ENCODE data around the gene CLEC7A. TPM values are rescaled to one million over a fixed set of nuclear protein-coding genes. Genes with fewer than 3 reads are reported as not detected.

Gene CLEC7A
- total and polyA plus RNA-seq, 9 of the 15 experiments (the other 6 are each of a cell fraction or from before 2014, with no cell fraction given): 0.16 TPM; not detected in 8

DNA sequence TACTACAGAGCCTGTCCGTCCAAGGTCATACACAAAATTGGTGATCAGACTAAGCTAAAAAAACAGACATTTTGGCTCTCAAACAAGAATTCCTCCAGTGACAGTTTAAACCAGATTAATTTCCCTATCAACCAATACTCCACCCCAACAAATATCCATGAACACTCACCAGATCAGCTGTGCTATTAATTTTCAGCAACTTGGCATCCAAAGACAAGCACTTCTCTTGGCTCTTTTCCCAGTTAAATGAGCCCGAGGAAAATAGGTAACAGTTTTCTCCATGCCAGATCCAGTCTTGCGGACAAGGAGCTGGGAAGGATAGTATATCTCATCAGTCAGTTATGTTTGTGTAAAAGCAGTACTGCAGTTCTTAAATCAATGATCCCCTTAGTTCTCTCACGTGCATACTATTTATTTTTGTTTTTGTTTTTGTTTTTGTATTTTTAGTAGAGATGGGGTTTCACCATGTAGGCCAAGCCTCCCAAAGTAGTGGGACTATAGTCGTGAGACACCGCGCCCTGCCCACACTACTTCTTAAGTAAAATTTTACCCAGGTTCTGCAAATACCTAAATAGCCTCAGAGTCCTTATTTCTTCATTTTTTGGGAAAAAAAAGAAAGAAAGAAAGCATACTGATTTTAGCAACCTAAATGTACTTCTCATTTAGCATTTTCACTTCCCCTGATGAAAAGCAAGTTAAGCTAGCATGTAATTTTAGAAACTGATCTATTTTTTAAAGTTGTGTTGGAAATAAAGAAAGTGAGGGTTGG is 30.8 kb upstream of the CLEC7A start (continued):
- TF ChIP-seq CHD4 (IDR thresholded peaks at IDR 0.05; ENCODE audit: insufficient read depth, insufficient replicate concordance, low read depth, low read length, poor library complexity, severe bottlenecking) (no peak), ZNF347 (CRISPR knock-in tag; IDR thresholded peaks at IDR 0.05; ENCODE audit: low read depth) (no peak), PHF8 (IDR thresholded peaks at IDR 0.05; ENCODE audit: borderline replicate concordance, low read length) (no peak)
- TF ChIP-seq, protein P1, sequence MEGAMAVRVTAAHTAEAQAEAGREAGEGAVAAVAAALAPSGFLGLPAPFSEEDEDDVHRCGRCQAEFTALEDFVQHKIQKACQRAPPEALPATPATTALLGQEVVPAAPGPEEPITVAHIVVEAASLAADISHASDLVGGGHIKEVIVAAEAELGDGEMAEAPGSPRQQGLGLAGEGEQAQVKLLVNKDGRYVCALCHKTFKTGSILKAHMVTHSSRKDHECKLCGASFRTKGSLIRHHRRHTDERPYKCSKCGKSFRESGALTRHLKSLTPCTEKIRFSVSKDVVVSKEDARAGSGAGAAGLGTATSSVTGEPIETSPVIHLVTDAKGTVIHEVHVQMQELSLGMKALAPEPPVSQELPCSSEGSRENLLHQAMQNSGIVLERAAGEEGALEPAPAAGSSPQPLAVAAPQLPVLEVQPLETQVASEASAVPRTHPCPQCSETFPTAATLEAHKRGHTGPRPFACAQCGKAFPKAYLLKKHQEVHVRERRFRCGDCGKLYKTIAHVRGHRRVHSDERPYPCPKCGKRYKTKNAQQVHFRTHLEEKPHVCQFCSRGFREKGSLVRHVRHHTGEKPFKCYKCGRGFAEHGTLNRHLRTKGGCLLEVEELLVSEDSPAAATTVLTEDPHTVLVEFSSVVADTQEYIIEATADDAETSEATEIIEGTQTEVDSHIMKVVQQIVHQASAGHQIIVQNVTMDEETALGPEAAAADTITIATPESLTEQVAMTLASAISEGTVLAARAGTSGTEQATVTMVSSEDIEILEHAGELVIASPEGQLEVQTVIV (CRISPR knock-in tag; IDR thresholded peaks at IDR 0.05; ENCODE audit: borderline replicate concordance): no peak

DNA sequence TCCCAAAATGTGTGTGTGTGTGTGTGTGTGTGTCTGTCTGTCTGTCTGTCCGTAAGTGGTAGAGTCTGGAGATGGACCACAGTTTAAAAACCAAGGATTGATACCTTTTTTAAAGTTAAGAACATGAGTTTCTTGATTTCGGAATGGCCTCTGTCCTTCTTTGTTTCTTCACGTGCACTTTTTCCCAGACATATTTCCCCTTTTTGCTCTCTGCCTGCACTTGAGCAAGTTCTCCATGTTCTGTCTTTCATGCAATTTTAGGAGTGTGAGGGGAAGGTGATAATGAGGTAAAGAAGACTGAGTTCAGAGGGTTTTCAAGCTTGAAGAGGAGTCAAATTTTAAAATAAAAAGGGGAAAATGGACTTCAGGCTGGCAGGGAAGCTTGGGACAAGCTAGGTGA is 29.3 kb upstream of the CLEC7A start:
- H3K4me1 ChIP-seq (replicated peaks in 1 of 2; ENCODE audit: control insufficient read depth in 2 of 2, insufficient read depth in 2 of 2, low read length in 2 of 2): no peaks in the 10 kb centered on the region
- H3K27ac ChIP-seq (ENCODE audit: extremely low read depth, low read depth, low read length): no peak overlapping the region
- H3K9ac ChIP-seq (ENCODE audit: insufficient read depth in 1 of 2, low read depth in 2 of 2, low read length in 2 of 2): no peak overlapping the region
- no peaks in the 10 kb centered on the region for H3K9me3 ChIP-seq (replicated peaks; ENCODE audit: control insufficient read depth, insufficient read depth, low read depth, low read length)
- in situ Hi-C loops (cut with MboI) (no loop called here), intact Hi-C loops (cut with micrococcal nuclease) (no loop called here)
- no peak for DNase-seq (ENCODE audit: extremely low read depth in 1 of 4, low spot score in 3 of 4)
- no peak for FAIRE-seq
- no TSS peak for BruUV-seq (replicated peaks)
- H3K36me3 ChIP-seq (ENCODE audit: control insufficient read depth, insufficient read depth, low read length): no peaks in the 10 kb centered on the region
- no peak overlapping the region for H3K4me2 ChIP-seq (ENCODE audit: insufficient read depth, low read length)
- ATAC-seq: no peak
- H3K4me3 ChIP-seq: no peak overlapping the region
- H4K20me1 ChIP-seq (replicated peaks; ENCODE audit: control insufficient read depth, insufficient read depth, low read length): no peaks in the 10 kb centered on the region
- H3K79me2 ChIP-seq (ENCODE audit: control insufficient read depth, insufficient read depth, low read length): no peaks in the 10 kb centered on the region
- ChIA-PET POLR2A (interaction anchor here (1.2 kb wide), 1 partner anchor 11 kb away, joined by 4 read pairs; no protein-coding TSS in a partner anchor), CTCF (ENCODE audit: low intra/inter-chr PET ratio) (no interaction called here)
- H3K9me1 ChIP-seq (ENCODE audit: control insufficient read depth, insufficient read depth, low read length): no peaks in the 10 kb centered on the region
- peaks cover 0 to 2% of the 10 kb centered on the region in 2 experiments; a peak in 1 of 5 replicates for H3K27me3 ChIP-seq (ENCODE audit: control insufficient read depth in 2 of 2, insufficient read depth in 2 of 2, low read length in 2 of 2)
- 2% methylated on average over 3 of the region's 3 CpGs for WGBS (ENCODE audit: insufficient coverage, low coverage, missing lambda C conversion rate)
- H2AFZ ChIP-seq (ENCODE audit: low read depth, low read length): no peak overlapping the region
- TF ChIP-seq SRSF9 (IDR thresholded peaks at IDR 0.05; ENCODE audit: borderline replicate concordance, low read depth, low read length) (no peak), ESRRB (CRISPR knock-in tag; IDR thresholded peaks at IDR 0.05; ENCODE audit: borderline replicate concordance) (no peak), HNRNPUL1 (IDR thresholded peaks at IDR 0.05; ENCODE audit: low read length) (no peak), EHMT2 (IDR thresholded peaks at IDR 0.05) (no peak), SMARCC2 (IDR thresholded peaks at IDR 0.05; ENCODE audit: low read depth) (no peak), CEBPB (tag; IDR thresholded peaks at IDR 0.05) (no peak), SAFB2 (IDR thresholded peaks at IDR 0.05; ENCODE audit: borderline replicate concordance, low read depth, low read length, severe bottlenecking) (no peak), CCNT2 (IDR thresholded peaks at IDR 0.05; ENCODE audit: borderline replicate concordance, extremely low read depth, insufficient read length, low read depth, low read length) (no peak), DACH1 (IDR thresholded peaks at IDR 0.05; ENCODE audit: partially characterized antibody) (no peak), RBM17 (IDR thresholded peaks at IDR 0.05; ENCODE audit: borderline replicate concordance, low read depth, low read length) (no peak), ZNF165 (CRISPR knock-in tag; IDR thresholded peaks at IDR 0.05; ENCODE audit: borderline replicate concordance) (no peak), ZEB2 (IDR thresholded peaks at IDR 0.05) (no peak)
- TF ChIP-seq, protein P2, sequence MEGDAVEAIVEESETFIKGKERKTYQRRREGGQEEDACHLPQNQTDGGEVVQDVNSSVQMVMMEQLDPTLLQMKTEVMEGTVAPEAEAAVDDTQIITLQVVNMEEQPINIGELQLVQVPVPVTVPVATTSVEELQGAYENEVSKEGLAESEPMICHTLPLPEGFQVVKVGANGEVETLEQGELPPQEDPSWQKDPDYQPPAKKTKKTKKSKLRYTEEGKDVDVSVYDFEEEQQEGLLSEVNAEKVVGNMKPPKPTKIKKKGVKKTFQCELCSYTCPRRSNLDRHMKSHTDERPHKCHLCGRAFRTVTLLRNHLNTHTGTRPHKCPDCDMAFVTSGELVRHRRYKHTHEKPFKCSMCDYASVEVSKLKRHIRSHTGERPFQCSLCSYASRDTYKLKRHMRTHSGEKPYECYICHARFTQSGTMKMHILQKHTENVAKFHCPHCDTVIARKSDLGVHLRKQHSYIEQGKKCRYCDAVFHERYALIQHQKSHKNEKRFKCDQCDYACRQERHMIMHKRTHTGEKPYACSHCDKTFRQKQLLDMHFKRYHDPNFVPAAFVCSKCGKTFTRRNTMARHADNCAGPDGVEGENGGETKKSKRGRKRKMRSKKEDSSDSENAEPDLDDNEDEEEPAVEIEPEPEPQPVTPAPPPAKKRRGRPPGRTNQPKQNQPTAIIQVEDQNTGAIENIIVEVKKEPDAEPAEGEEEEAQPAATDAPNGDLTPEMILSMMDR (IDR thresholded peaks at IDR 0.05 in 2 of 3, conservative IDR thresholded peaks at IDR 0.05 in 1 of 3; ENCODE audit: insufficient read depth in 2 of 3, low read depth in 1 of 3, low read length in 3 of 3): no peak

Measured in K562 (cell line).